ENCODE results near the gene FBXL16. TPM values are rescaled to one million over a fixed set of nuclear protein-coding genes. Genes with fewer than 3 reads are reported as not detected.

The FBXL16 gene
- total and polyA plus RNA-seq, 2 donors (not counting 3 experiments of a cell fraction or from before 2014, with no cell fraction given) = 0.07 to 0.22 TPM

GRCh38 chr16:662597-662996, 43.0 kb downstream of the FBXL16 start:
- CTCF ChIA-PET = interaction anchor here (0.7 to 1.4 kb wide), 2 partner anchors 24 to 26 kb away, joined by 3 read pairs; partner anchors contain the start of gene METTL26
- intact Hi-C loops (cut with micrococcal nuclease) = no loop called here
- TF ChIP-seq CTCF (IDR thresholded peaks at IDR 0.05; ENCODE audit: extremely low read depth in 1 of 2, insufficient read depth in 1 of 2, low read depth in 1 of 2, low read length in 2 of 2) = no peak
- TF ChIP-seq POLR2AphosphoS5 (IDR thresholded peaks at IDR 0.05; ENCODE audit: insufficient read depth, low read depth, low read length) = no peak
- no peak for TF ChIP-seq JUN (IDR thresholded peaks at IDR 0.05; ENCODE audit: borderline replicate concordance, insufficient read depth, insufficient read length, low read depth)
- TF ChIP-seq GATA2 (IDR thresholded peaks at IDR 0.05; ENCODE audit: insufficient read depth, insufficient read length, low read depth, low read length) = no peak
- TF ChIP-seq FOS (IDR thresholded peaks at IDR 0.05; ENCODE audit: borderline replicate concordance, insufficient read depth, low read length) = no peak
- TF ChIP-seq MYC (IDR thresholded peaks at IDR 0.05; ENCODE audit: low read depth, low read length) = no peak
- TF ChIP-seq POLR2A (IDR thresholded peaks at IDR 0.05; ENCODE audit: low read depth, low read length) = no peak
- no peak for TF ChIP-seq EZH2 (IDR thresholded peaks at IDR 0.05; ENCODE audit: borderline replicate concordance, low read depth, low read length, severe bottlenecking)
- TF ChIP-seq MAX (IDR thresholded peaks at IDR 0.05; ENCODE audit: insufficient read depth, insufficient read length) = no peak

More at GRCh38 chr16:662597-662996, 43.0 kb downstream of the FBXL16 start:
- no peaks in the 10 kb centered on the region for H3K27me3 ChIP-seq (ENCODE audit: control insufficient read depth in 2 of 2, insufficient read depth in 2 of 2, low read length in 2 of 2)
- no peaks in the 10 kb centered on the region for H4K20me1 ChIP-seq (replicated peaks; ENCODE audit: control insufficient read depth, extremely low read depth, insufficient read depth, low read length)
- H3K4me2 ChIP-seq (ENCODE audit: insufficient read depth, low read length) = no peak overlapping the region
- H3K9me1 ChIP-seq (replicated peaks; ENCODE audit: control insufficient read depth, extremely low read depth, insufficient read depth, low read length) = no peaks in the 10 kb centered on the region
- H3K9ac ChIP-seq (replicated peaks; ENCODE audit: extremely low read depth, insufficient read depth, low read length) = no peak overlapping the region
- DNase-seq (ENCODE audit: low read depth, low spot score) (no peak), FAIRE-seq (no peak)
- H3K4me3 ChIP-seq (replicated peaks in 1 of 3; ENCODE audit: insufficient read depth in 1 of 3, low read depth in 1 of 3, low read length in 3 of 3) = no peak overlapping the region
- no peaks in the 10 kb centered on the region for H3K79me2 ChIP-seq (ENCODE audit: control insufficient read depth, insufficient read depth, low read length)
- POLR2A ChIA-PET = no interaction called here
- no TSS peak for BruUV-seq (replicated peaks)
- H3K4me1 ChIP-seq (ENCODE audit: control insufficient read depth, extremely low read depth, insufficient read depth, low read length) = no peaks in the 10 kb centered on the region
- H2AFZ ChIP-seq (ENCODE audit: low read depth, low read length) = no peak overlapping the region
- no peak overlapping the region for H3K27ac ChIP-seq (ENCODE audit: insufficient read depth, low read depth, low read length)
- no peaks in the 10 kb centered on the region for H3K9me3 ChIP-seq (replicated peaks; ENCODE audit: control insufficient read depth, insufficient read depth, low read length)
- peaks cover 0 to 3% of the 10 kb centered on the region in 2 experiments for H3K36me3 ChIP-seq (ENCODE audit: control insufficient read depth in 2 of 2, extremely low read depth in 1 of 2, insufficient read depth in 2 of 2, low read length in 2 of 2)
- dilution Hi-C loops (cut with MboI; ENCODE audit: extremely low pct_ligation_motif_present, low sequenced_read_pairs) = no loop called here
